ENCODE measurements around the gene COBL.

DNA sequence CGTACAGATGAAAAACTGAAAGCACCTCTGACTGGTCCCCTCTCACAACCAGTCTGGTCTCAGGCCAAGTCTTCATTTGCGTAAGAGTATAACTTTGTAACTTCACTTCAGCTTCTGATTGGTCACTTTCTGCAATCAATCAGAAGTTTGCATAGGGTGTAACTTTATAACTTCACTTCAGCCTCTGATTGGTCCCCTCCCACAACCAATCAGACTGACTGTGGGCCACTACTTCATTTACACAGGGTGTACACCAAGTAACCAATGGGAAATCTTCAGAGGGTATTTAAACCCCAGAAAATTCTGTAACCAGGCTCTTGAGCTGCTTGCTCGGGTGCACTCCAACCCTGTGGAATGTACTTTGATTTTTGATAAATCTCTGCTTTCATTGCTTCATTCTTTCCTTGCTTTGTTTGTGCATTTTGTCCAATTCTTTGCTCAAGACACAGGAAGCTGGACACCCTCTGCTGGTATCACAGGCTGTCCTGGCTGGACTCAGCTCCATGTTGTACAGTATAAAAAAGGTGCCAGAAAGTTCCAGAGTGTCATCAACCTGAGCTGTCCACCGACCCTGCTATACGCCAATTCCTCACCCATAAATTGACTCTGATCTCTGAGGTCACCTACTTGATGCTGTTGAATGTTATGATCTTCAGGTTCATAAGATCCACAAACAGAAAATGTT, 74.5 kb downstream of the COBL start:
- TF ChIP-seq, protein P1, sequence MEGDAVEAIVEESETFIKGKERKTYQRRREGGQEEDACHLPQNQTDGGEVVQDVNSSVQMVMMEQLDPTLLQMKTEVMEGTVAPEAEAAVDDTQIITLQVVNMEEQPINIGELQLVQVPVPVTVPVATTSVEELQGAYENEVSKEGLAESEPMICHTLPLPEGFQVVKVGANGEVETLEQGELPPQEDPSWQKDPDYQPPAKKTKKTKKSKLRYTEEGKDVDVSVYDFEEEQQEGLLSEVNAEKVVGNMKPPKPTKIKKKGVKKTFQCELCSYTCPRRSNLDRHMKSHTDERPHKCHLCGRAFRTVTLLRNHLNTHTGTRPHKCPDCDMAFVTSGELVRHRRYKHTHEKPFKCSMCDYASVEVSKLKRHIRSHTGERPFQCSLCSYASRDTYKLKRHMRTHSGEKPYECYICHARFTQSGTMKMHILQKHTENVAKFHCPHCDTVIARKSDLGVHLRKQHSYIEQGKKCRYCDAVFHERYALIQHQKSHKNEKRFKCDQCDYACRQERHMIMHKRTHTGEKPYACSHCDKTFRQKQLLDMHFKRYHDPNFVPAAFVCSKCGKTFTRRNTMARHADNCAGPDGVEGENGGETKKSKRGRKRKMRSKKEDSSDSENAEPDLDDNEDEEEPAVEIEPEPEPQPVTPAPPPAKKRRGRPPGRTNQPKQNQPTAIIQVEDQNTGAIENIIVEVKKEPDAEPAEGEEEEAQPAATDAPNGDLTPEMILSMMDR (IDR thresholded peaks at IDR 0.05), result no peak
- TF ChIP-seq POLR2A (IDR thresholded peaks at IDR 0.05) (no peak), POLR2AphosphoS5 (IDR thresholded peaks at IDR 0.05) (no peak)

Data from suprapubic skin (tissue), 4 donors.